ENCODE data around the gene S100Z. TPM values are rescaled to one million over a fixed set of nuclear protein-coding genes. Genes with fewer than 3 reads are reported as not detected.

S100Z gene
- total and polyA plus RNA-seq, 7 donors, result 0.25 to 0.69 (median 0.60) TPM; not detected in 4

- no peak for TF ChIP-seq POLR2AphosphoS5 (IDR thresholded peaks at IDR 0.05)
- no peak for TF ChIP-seq CTCF (IDR thresholded peaks at IDR 0.05)
- TF ChIP-seq EP300 (IDR thresholded peaks at IDR 0.05), result no peak
- TF ChIP-seq POLR2A (IDR thresholded peaks at IDR 0.05), result no peak
- no peak for DNase-seq
- intact Hi-C loops (cut with DNase I), result no loop called here
These were observed 20.2 kb downstream of the S100Z start for GRCh38 chr5:76870046-76870445.

GRCh38 chr5:76874088-76874581, 24.3 kb downstream of the S100Z start:
- Histone ChIP-seq H3K27me3 (no peaks in the 10 kb centered on the region), H3K36me3 (no peaks in the 10 kb centered on the region), H3K27ac (no peak overlapping the region), H3K9me3 (no peaks in the 10 kb centered on the region), H3K4me3 (no peak overlapping the region), H3K4me1 (no peaks in the 10 kb centered on the region)
- DNase-seq, result no peak
- intact Hi-C loops (cut with DNase I), result no loop called here
- TF ChIP-seq POLR2AphosphoS5 (IDR thresholded peaks at IDR 0.05) (no peak), EP300 (IDR thresholded peaks at IDR 0.05) (no peak), POLR2A (IDR thresholded peaks at IDR 0.05) (no peak), CTCF (IDR thresholded peaks at IDR 0.05) (no peak)
- WGBS, 2 donors, result 13 to 38% methylated on average over 3 of the region's 3 CpGs

More at GRCh38 chr5:76870046-76870445, 20.2 kb downstream of the S100Z start:
- Histone ChIP-seq H3K36me3 (no peaks in the 10 kb centered on the region), H3K27me3 (no peaks in the 10 kb centered on the region), H3K9me3 (no peaks in the 10 kb centered on the region), H3K27ac (no peak overlapping the region), H3K4me1 (no peaks in the 10 kb centered on the region), H3K4me3 (no peak overlapping the region)
- 81 to 84% methylated on average over 6 of the region's 6 CpGs for WGBS, 2 donors

GRCh38 chr5:76888733-76889300, 39.0 kb downstream of the S100Z start:
- H3K9me3 ChIP-seq, result no peaks in the 10 kb centered on the region
- H3K27ac ChIP-seq, result no peak overlapping the region
- intact Hi-C loops (cut with DNase I), result no loop called here
- H3K36me3 ChIP-seq, result no peaks in the 10 kb centered on the region
- no peak overlapping the region for H3K4me3 ChIP-seq
- 78 to 81% methylated on average over 10 of the region's 10 CpGs for WGBS, 2 donors
- TF ChIP-seq CTCF (IDR thresholded peaks at IDR 0.05) (no peak), POLR2A (IDR thresholded peaks at IDR 0.05) (no peak), EP300 (IDR thresholded peaks at IDR 0.05) (no peak), POLR2AphosphoS5 (IDR thresholded peaks at IDR 0.05) (no peak)
- DNase-seq, result no peak
- no peaks in the 10 kb centered on the region for H3K4me1 ChIP-seq
- H3K27me3 ChIP-seq, result no peaks in the 10 kb centered on the region

- Histone ChIP-seq H3K27me3 (no peaks in the 10 kb centered on the region), H3K27ac (no peak overlapping the region), H3K4me3 (no peak overlapping the region), H3K36me3 (no peaks in the 10 kb centered on the region), H3K4me1 (no peaks in the 10 kb centered on the region), H3K9me3 (no peaks in the 10 kb centered on the region)
- intact Hi-C loops (cut with DNase I), result no loop called here
- no peak for DNase-seq
- WGBS, 2 donors, result 61 to 72% methylated on average over 2 of the region's 2 CpGs
- TF ChIP-seq EP300 (IDR thresholded peaks at IDR 0.05), result no peak
- no peak for TF ChIP-seq CTCF (IDR thresholded peaks at IDR 0.05)
- no peak for TF ChIP-seq POLR2A (IDR thresholded peaks at IDR 0.05)
- no peak for TF ChIP-seq POLR2AphosphoS5 (IDR thresholded peaks at IDR 0.05)
These were observed 43.5 kb downstream of the S100Z start for GRCh38 chr5:76893294-76893693.

GRCh38 chr5:76896196-76896595, 46.4 kb downstream of the S100Z start:
- intact Hi-C loops (cut with DNase I), result no loop called here
- H3K36me3 ChIP-seq, result no peaks in the 10 kb centered on the region

More at GRCh38 chr5:76896196-76896595, 46.4 kb downstream of the S100Z start:
- no peaks in the 10 kb centered on the region for H3K27me3 ChIP-seq
- H3K9me3 ChIP-seq, result peaks cover 0 to 14% (median under 1%) of the 10 kb centered on the region in 4 donors
- H3K27ac ChIP-seq, result no peak overlapping the region
- no peak for DNase-seq
- WGBS, 2 donors, result 96 to 98% methylated on average over 2 of the region's 2 CpGs
- no peaks in the 10 kb centered on the region for H3K4me1 ChIP-seq
- no peak overlapping the region for H3K4me3 ChIP-seq
- TF ChIP-seq EP300 (IDR thresholded peaks at IDR 0.05), result no peak
